HepG2 (cell line): Measurements from ENCODE around the gene VPS29. TPM values are rescaled to one million over a fixed set of nuclear protein-coding genes. Genes with fewer than 3 reads are reported as not detected.

ENCODE experiments used
- ATF1 ChIP-seq: IDR thresholded peaks from 2 replicates; pipeline ENCODE4 v1.6.1; 2016; ENCODE audit warnings: mild to moderate bottlenecking, control low read depth
- CEBPG ChIP-seq: IDR thresholded peaks from 2 replicates; pipeline ENCODE4 v1.6.1; 2016
- DDIT3 ChIP-seq: sonication (generic); formaldehyde crosslinking; IDR thresholded peaks from 2 replicates; pipeline ENCODE4 v1.4.0; 2020; ENCODE audit warnings: mild to moderate bottlenecking, missing genetic modification reagents
- FOXP4 ChIP-seq: sonication (generic); formaldehyde crosslinking; IDR thresholded peaks from 2 replicates; pipeline ENCODE4 v1.4.0; 2020; ENCODE audit warnings: missing genetic modification reagents
- HDAC1 ChIP-seq: sonication (generic); formaldehyde crosslinking; IDR thresholded peaks from 2 replicates; pipeline ENCODE4 v1.5.1; 2020; ENCODE audit warnings: mild to moderate bottlenecking, missing genetic modification reagents
- HNF1A ChIP-seq, 2 experiments: sonication (generic) in 1 of 2; formaldehyde crosslinking in 1 of 2; IDR thresholded peaks; 2 replicates each; pipeline versions ENCODE4 v1.4.0 to v1.6.1; 2016 to 2020; ENCODE audit warnings: borderline replicate concordance in 1 of 2, low read depth in 1 of 2, mild to moderate bottlenecking in 1 of 2, missing genetic modification reagents in 1 of 2
- KDM6A ChIP-seq: IDR thresholded peaks from 2 replicates; pipeline ENCODE4 v1.6.1; 2016; ENCODE audit warnings: low read depth
- KLF12 ChIP-seq: sonication (generic); formaldehyde crosslinking; IDR thresholded peaks from 2 replicates; pipeline ENCODE4 v1.4.0; 2020; ENCODE audit warnings: missing genetic modification reagents, borderline replicate concordance
- LCORL ChIP-seq, 2 experiments: fragments of 450-650 bp in 1 of 2; sonication (generic) in 1 of 2; formaldehyde crosslinking in 1 of 2; IDR thresholded peaks; 2 replicates each; pipeline versions ENCODE4 v1.5.0 to v1.6.1; 2017 to 2020; ENCODE audit warnings: antibody characterized with exemption in 1 of 2, missing genetic modification reagents in 1 of 2
- RCOR2 ChIP-seq: IDR thresholded peaks from 2 replicates; pipeline ENCODE4 v1.6.1; 2016; ENCODE audit warnings: missing biosample characterization, missing genetic modification reagents
- SOX6 ChIP-seq, 2 experiments: fragments of 450-650 bp in 1 of 2; sonication (generic) in 1 of 2; formaldehyde crosslinking in 1 of 2; IDR thresholded peaks; 2 replicates each; pipeline versions ENCODE4 v1.4.0 to v1.6.1; 2017 to 2020; ENCODE audit warnings: antibody characterized with exemption in 1 of 2, mild to moderate bottlenecking in 1 of 2, missing genetic modification reagents in 1 of 2
- TAF15 ChIP-seq: fragments of 200-400 bp; formaldehyde crosslinking; IDR thresholded peaks from one replicate; pipeline ENCODE4 v1.6.1; 2018; ENCODE audit warnings: mild to moderate bottlenecking, low read depth, low read length; ENCODE audit not compliant: poor library complexity, severe bottlenecking
- TBL1XR1 ChIP-seq: fragments of 150-350 bp; IDR thresholded peaks from 2 replicates; pipeline ENCODE4 v1.6.1; 2014; ENCODE audit warnings: borderline replicate concordance, low read length; ENCODE audit not compliant: partially characterized antibody
- ZBTB49 ChIP-seq: sonication (generic); formaldehyde crosslinking; IDR thresholded peaks from 2 replicates; pipeline ENCODE4 v1.4.0; 2020; ENCODE audit warnings: missing genetic modification reagents, borderline replicate concordance
- ZFX ChIP-seq: sonication (generic); formaldehyde crosslinking; IDR thresholded peaks from 2 replicates; pipeline ENCODE4 v1.4.0; 2020; ENCODE audit warnings: mild to moderate bottlenecking, low read depth, missing genetic modification reagents, moderate library complexity
- ZNF446 ChIP-seq: sonication (generic); formaldehyde crosslinking; IDR thresholded peaks from 2 replicates; pipeline ENCODE4 v1.5.0; 2020; ENCODE audit warnings: mild to moderate bottlenecking, missing genetic modification reagents
- ZNF570 ChIP-seq: sonication (generic); formaldehyde crosslinking; IDR thresholded peaks from 2 replicates; pipeline ENCODE4 v1.4.0; 2020; ENCODE audit warnings: mild to moderate bottlenecking, missing genetic modification reagents, borderline replicate concordance
- ZSCAN25 ChIP-seq: sonication (generic); formaldehyde crosslinking; IDR thresholded peaks from 2 replicates; pipeline ENCODE4 v1.8.0; 2022; ENCODE audit warnings: mild to moderate bottlenecking, missing genetic modification reagents
- polyA plus RNA-seq, 8 experiments: library from polyadenylated mRNA; depleted of rRNA in 3 of 8; stranded (reverse) in 7 of 8; unstranded in 1 of 8; fragments of >200 nt; fragmentation: Illumina TruSeq in 4 of 8; extraction: Trizol in 4 of 8; gene quantifications; 2 replicates each; pipeline versions ENCODE4 v1.2.1 to v1.2.3, GENCODE V29; 2011 to 2016; ENCODE audit warnings: low read depth in 4 of 8, missing spikeins in 1 of 8, mixed read lengths in 1 of 8; ENCODE audit not compliant: insufficient read depth in 1 of 8
- total RNA-seq, 5 experiments: library from RNA; depleted of rRNA; stranded (reverse); fragments of >200 nt; fragmentation: Illumina TruSeq; extraction: Trizol; gene quantifications; 2 replicates each; pipeline ENCODE4 v1.2.3, GENCODE V29; 2016; ENCODE audit warnings: low read depth in 1 of 5

Gene VPS29
- total and polyA plus RNA-seq, 2 of the 13 experiments (the other 11 are each of a cell fraction or from before 2014, with no cell fraction given), result 107 to 114 TPM

- TF ChIP-seq ZNF570 (CRISPR knock-in tag) (no peak), ZSCAN25 (CRISPR knock-in tag) (no peak), TBL1XR1 (no peak), LCORL (IDR thresholded peaks at IDR 0.05) (no peak), LCORL (CRISPR knock-in tag; IDR thresholded peaks at IDR 0.05) (0 out of 2 replicates have a peak, but pooled peaks have one; percentile 15), DDIT3 (CRISPR knock-in tag) (no peak), HDAC1 (CRISPR knock-in tag) (peak; percentile 38; the same call in 1 of the 2 replicates), KDM6A (0 out of 2 replicates have a peak, but pooled peaks have one; percentile 17), ATF1 (CRISPR knock-in tag) (peak; percentile 16; the same call in 1 of the 2 replicates), HNF1A (IDR thresholded peaks at IDR 0.05; ENCODE audit: low read depth) (peak; percentile 30; the same call in 1 of the 2 replicates), HNF1A (CRISPR knock-in tag; IDR thresholded peaks at IDR 0.05; ENCODE audit: borderline replicate concordance) (no peak), CEBPG (no peak), FOXP4 (peak; percentile 29; the same call in 1 of the 2 replicates), TAF15 (no peak), SOX6 (IDR thresholded peaks at IDR 0.05) (no peak), SOX6 (CRISPR knock-in tag; IDR thresholded peaks at IDR 0.05) (peak; percentile 34; the same call in 1 of the 2 replicates), ZFX (CRISPR knock-in tag) (no peak), RCOR2 (CRISPR knock-in tag) (no peak), ZBTB49 (CRISPR knock-in tag) (no peak), ZNF446 (CRISPR knock-in tag) (no peak), KLF12 (CRISPR knock-in tag) (no peak)
Measured at GRCh38 chr12:110453569-110454296, 48.2 kb downstream of the VPS29 start (continued).
